Measurements from ENCODE around the gene SMYD3.

SMYD3 gene

DNA sequence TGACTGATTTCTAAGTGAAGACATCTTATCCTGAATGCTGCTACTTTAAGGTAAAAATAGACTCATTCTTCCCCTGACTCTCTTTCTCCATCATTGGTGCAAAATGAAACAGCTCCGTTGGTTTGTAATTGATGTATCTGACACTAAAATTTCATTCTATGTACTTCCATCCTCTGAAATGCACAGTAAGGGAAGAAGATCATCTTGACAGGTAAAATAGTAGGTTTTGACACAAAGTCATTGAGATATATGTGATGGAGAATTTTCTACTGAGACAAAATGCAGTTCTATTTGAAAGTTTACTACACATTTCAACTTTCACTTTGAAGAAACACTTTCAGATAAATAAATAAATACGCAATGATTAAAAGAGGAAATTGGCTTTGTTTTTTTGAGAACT, 348.9 kb downstream of the SMYD3 start:
- no peak overlapping the region for H3K4me3 ChIP-seq (replicated peaks; ENCODE audit: low read depth, low read length)
- H3K36me3 ChIP-seq (ENCODE audit: control insufficient read depth, insufficient read depth, low read length): no peaks in the 10 kb centered on the region
- H3K27me3 ChIP-seq (replicated peaks; ENCODE audit: control insufficient read depth, insufficient read depth, low read length): no peaks in the 10 kb centered on the region
- DNase-seq (ENCODE audit: extremely low read depth, insufficient read length): no peak
- TF ChIP-seq, protein P1, sequence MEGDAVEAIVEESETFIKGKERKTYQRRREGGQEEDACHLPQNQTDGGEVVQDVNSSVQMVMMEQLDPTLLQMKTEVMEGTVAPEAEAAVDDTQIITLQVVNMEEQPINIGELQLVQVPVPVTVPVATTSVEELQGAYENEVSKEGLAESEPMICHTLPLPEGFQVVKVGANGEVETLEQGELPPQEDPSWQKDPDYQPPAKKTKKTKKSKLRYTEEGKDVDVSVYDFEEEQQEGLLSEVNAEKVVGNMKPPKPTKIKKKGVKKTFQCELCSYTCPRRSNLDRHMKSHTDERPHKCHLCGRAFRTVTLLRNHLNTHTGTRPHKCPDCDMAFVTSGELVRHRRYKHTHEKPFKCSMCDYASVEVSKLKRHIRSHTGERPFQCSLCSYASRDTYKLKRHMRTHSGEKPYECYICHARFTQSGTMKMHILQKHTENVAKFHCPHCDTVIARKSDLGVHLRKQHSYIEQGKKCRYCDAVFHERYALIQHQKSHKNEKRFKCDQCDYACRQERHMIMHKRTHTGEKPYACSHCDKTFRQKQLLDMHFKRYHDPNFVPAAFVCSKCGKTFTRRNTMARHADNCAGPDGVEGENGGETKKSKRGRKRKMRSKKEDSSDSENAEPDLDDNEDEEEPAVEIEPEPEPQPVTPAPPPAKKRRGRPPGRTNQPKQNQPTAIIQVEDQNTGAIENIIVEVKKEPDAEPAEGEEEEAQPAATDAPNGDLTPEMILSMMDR (IDR thresholded peaks at IDR 0.05; ENCODE audit: insufficient read depth, low read length, poor library complexity, severe bottlenecking): no peak

DNA sequence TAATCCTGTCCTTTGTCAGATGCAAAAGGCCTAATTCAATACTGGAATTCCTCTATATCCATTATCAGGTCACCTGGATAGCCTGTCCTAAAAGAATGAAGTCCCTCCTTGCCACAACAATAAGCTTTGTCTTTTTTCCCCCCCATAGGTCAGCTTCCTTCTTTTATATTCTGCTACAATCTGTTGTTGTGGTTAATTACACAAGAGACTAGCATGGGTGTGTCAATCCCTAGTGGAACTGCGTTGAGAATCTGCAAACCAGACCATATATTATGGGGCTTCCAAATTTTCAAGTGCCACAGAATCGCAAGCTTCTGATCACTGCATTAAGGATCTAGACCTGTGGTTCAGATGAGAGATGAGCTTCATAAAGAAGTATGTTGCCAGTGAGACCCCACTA, 349.6 kb downstream of the SMYD3 start:
- TF ChIP-seq, protein P1 (IDR thresholded peaks at IDR 0.05; ENCODE audit: insufficient read depth, low read length, poor library complexity, severe bottlenecking): no peak
- no peaks in the 10 kb centered on the region for H3K27me3 ChIP-seq (replicated peaks; ENCODE audit: control insufficient read depth, insufficient read depth, low read length)
- H3K36me3 ChIP-seq (ENCODE audit: control insufficient read depth, insufficient read depth, low read length): no peaks in the 10 kb centered on the region
- no peak for DNase-seq (ENCODE audit: extremely low read depth, insufficient read length)
- no peak overlapping the region for H3K4me3 ChIP-seq (replicated peaks; ENCODE audit: low read depth, low read length)

DNA sequence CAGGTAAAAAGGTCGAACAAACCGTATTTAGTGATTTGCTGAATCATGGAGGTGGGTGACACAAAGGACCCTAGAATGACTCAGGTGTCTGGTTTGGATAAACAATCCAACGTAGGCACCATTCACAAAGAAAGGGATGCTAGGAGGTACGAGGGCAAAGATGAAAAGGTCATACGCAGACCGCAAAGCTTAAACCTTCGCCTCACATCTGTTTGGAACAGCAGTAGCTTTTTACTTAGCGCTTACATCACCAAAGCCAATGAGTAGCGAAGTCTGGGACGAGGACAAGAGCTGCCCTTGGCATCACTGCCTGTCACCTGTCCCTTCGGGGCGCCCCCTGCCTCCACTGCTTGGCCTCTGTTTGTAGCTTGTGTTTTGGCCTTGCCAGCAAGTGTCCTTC, 350.2 kb downstream of the SMYD3 start:
- no peaks in the 10 kb centered on the region for H3K36me3 ChIP-seq (ENCODE audit: control insufficient read depth, insufficient read depth, low read length)
- no peak for DNase-seq (ENCODE audit: extremely low read depth, insufficient read length)
- no peak overlapping the region for H3K4me3 ChIP-seq (replicated peaks; ENCODE audit: low read depth, low read length)
- H3K27me3 ChIP-seq (replicated peaks; ENCODE audit: control insufficient read depth, insufficient read depth, low read length): no peaks in the 10 kb centered on the region
- TF ChIP-seq, protein P1 (IDR thresholded peaks at IDR 0.05; ENCODE audit: insufficient read depth, low read length, poor library complexity, severe bottlenecking): no peak

DNA sequence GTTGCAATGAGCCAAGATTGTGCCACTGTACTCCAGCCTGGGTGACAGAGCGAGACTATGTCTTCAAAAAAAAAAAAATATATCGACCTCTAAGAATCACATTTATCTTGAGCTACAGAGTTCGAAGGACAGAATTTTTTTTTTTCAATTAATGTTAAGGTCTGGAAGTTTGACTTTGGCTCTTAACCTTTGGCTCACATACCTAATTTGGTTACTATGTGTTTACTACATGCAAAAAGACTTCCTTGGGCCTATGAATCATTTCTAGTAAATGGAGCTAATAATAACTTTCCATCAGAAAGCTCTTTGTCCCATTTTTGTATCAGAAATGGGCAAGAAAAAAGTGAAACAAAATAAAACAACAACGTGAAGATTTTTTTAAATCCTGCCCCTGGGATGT, 351.2 kb downstream of the SMYD3 start:
- H3K4me3 ChIP-seq (replicated peaks; ENCODE audit: low read depth, low read length): no peak overlapping the region
- no peaks in the 10 kb centered on the region for H3K36me3 ChIP-seq (ENCODE audit: control insufficient read depth, insufficient read depth, low read length)
- H3K27me3 ChIP-seq (replicated peaks; ENCODE audit: control insufficient read depth, insufficient read depth, low read length): no peaks in the 10 kb centered on the region
- DNase-seq (ENCODE audit: extremely low read depth, insufficient read length): no peak
- TF ChIP-seq, protein P1 (IDR thresholded peaks at IDR 0.05; ENCODE audit: insufficient read depth, low read length, poor library complexity, severe bottlenecking): no peak

DNA sequence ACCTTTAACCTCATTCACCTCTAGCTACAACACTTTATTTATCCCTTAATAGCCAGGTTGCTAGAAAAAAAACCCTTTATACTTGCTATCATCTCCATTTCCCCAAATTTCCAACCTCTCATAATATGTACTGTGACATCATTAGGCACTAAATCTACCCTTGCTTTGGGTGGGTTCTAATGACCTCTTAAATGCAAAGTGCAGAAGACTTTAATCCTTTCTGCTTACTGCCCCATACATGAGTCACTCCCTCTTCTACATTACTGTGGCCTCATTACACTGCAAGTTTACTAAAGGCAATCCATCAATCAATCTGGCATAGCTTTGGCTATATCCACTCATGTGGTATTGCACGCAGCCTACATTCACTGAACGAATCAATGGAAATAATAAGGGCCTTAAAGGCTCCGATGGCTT, 353.3 kb downstream of the SMYD3 start:
- no peak overlapping the region for H3K4me3 ChIP-seq (replicated peaks; ENCODE audit: low read depth, low read length)
- TF ChIP-seq, protein P1 (IDR thresholded peaks at IDR 0.05; ENCODE audit: insufficient read depth, low read length, poor library complexity, severe bottlenecking): no peak
- no peak for DNase-seq (ENCODE audit: extremely low read depth, insufficient read length)
- no peaks in the 10 kb centered on the region for H3K27me3 ChIP-seq (replicated peaks; ENCODE audit: control insufficient read depth, insufficient read depth, low read length)
- H3K36me3 ChIP-seq (ENCODE audit: control insufficient read depth, insufficient read depth, low read length): no peaks in the 10 kb centered on the region

DNA sequence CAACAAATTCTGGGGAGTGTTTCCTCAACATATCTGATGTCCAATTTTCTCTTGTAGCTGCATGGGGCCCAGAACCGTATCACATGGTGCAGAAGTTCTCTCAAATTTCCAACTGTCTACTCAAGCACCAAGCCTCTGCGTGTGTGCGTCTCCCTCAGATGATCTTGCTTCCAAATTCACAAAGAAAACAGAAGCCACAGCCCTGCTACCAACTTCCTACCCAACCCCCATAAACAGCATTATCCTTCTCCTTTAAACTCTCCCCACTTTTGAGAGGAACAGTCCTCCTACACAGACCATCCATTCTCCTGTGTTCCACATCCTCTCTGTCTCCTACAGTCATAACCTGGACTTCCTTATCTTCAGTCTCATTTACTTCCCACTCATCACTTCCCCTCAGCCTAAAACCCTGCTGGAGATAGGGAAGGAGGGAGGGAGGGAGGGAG, 354.1 kb downstream of the SMYD3 start:
- Histone ChIP-seq H3K27me3 (replicated peaks; ENCODE audit: control insufficient read depth, insufficient read depth, low read length) (no peaks in the 10 kb centered on the region), H3K4me3 (replicated peaks; ENCODE audit: low read depth, low read length) (no peak overlapping the region), H3K36me3 (ENCODE audit: control insufficient read depth, insufficient read depth, low read length) (no peaks in the 10 kb centered on the region)
- TF ChIP-seq, protein P1 (IDR thresholded peaks at IDR 0.05; ENCODE audit: insufficient read depth, low read length, poor library complexity, severe bottlenecking): no peak
- no peak for DNase-seq (ENCODE audit: extremely low read depth, insufficient read length)

Data from GM06990 (cell line).